H9 (cell line): ENCODE results near the gene IVNS1ABP. TPM values are rescaled to one million over a fixed set of nuclear protein-coding genes. Genes with fewer than 3 reads are reported as not detected.

Source experiments
- DNase-seq: peaks from one replicate; pipeline ENCODE4 v3.0.0-alpha.2; 2017
- H2AFZ ChIP-seq: one replicate; pipeline ENCODE4 v1.6.1; 2013; ENCODE audit warnings: mild to moderate bottlenecking, low read length, control low read depth, moderate library complexity
- H2AK5ac ChIP-seq: 2 replicates; pipeline ENCODE4 v1.6.1; 2013; ENCODE audit warnings: low read length, control low read depth, mixed read lengths; ENCODE audit not compliant: insufficient read length
- H2BK120ac ChIP-seq: one replicate; pipeline ENCODE4 v1.6.1; 2013; ENCODE audit warnings: low read depth, mild to moderate bottlenecking, low read length, control low read depth, inconsistent platforms; ENCODE audit not compliant: poor library complexity, severe bottlenecking
- H2BK12ac ChIP-seq: 2 replicates; pipeline ENCODE4 v1.6.1; 2013; ENCODE audit warnings: low read length, control low read depth, mixed read lengths, low read depth; ENCODE audit not compliant: insufficient read length
- H2BK15ac ChIP-seq: 2 replicates; pipeline ENCODE4 v1.6.1; 2013; ENCODE audit warnings: low read depth, low read length, control low read depth
- H2BK20ac ChIP-seq: one replicate; pipeline ENCODE4 v1.6.1; 2013; ENCODE audit warnings: low read depth, mild to moderate bottlenecking, low read length, control low read depth, inconsistent platforms; ENCODE audit not compliant: poor library complexity, severe bottlenecking
- H2BK5ac ChIP-seq: 2 replicates; pipeline ENCODE4 v1.6.1; 2013; ENCODE audit warnings: low read length, control low read depth, mixed read lengths; ENCODE audit not compliant: insufficient read length
- H3K14ac ChIP-seq: 2 replicates; pipeline ENCODE4 v1.6.1; 2013; ENCODE audit warnings: low read length, control low read depth; ENCODE audit not compliant: insufficient read depth
- H3K18ac ChIP-seq: 2 replicates; pipeline ENCODE4 v1.6.1; 2013; ENCODE audit warnings: low read depth, mild to moderate bottlenecking, mixed read lengths, low read length, control low read depth; ENCODE audit not compliant: insufficient read length
- H3K23ac ChIP-seq: 2 replicates; pipeline ENCODE4 v1.6.1; 2013; ENCODE audit warnings: low read length, control low read depth, mixed read lengths, low read depth; ENCODE audit not compliant: insufficient read length
- H3K23me2 ChIP-seq: 2 replicates; pipeline ENCODE4 v1.6.1; 2013; ENCODE audit warnings: low read depth, mild to moderate bottlenecking, mixed read lengths, low read length, control low read depth; ENCODE audit not compliant: insufficient read length, poor library complexity, severe bottlenecking
- H3K27ac ChIP-seq: 2 replicates; pipeline ENCODE4 v1.5.1; 2013; ENCODE audit warnings: low read length, control low read depth, mixed read lengths, low read depth; ENCODE audit not compliant: insufficient read length
- H3K27me3 ChIP-seq: 2 replicates; pipeline ENCODE4 v1.6.1; 2013; ENCODE audit warnings: low read length, control low read depth, inconsistent platforms; ENCODE audit not compliant: insufficient read depth
- H3K4ac ChIP-seq: 2 replicates; pipeline ENCODE4 v1.6.1; 2013; ENCODE audit warnings: low read depth, mild to moderate bottlenecking, control low read depth, inconsistent platforms, low read length, moderate library complexity
- H3K4me1 ChIP-seq: 2 replicates; pipeline ENCODE4 v1.6.1; 2013; ENCODE audit warnings: low read length, control low read depth, inconsistent platforms; ENCODE audit not compliant: insufficient read depth
- H3K4me2 ChIP-seq: 2 replicates; pipeline ENCODE4 v1.6.1; 2013; ENCODE audit warnings: low read length, control low read depth, mixed read lengths; ENCODE audit not compliant: insufficient read length, insufficient read depth
- H3K56ac ChIP-seq: 2 replicates; pipeline ENCODE4 v1.6.1; 2013; ENCODE audit warnings: low read depth, mild to moderate bottlenecking, mixed read lengths, low read length, control low read depth; ENCODE audit not compliant: insufficient read length
- H3K79me1 ChIP-seq: 2 replicates; pipeline ENCODE4 v1.6.1; 2013; ENCODE audit warnings: low read depth, mild to moderate bottlenecking, moderate library complexity, low read length, control low read depth, inconsistent platforms; ENCODE audit not compliant: insufficient read depth, poor library complexity, severe bottlenecking
- H3K79me2 ChIP-seq: 2 replicates; pipeline ENCODE4 v1.6.1; 2013; ENCODE audit warnings: low read length, control low read depth, inconsistent platforms; ENCODE audit not compliant: insufficient read depth
- H3K9ac ChIP-seq: 2 replicates; pipeline ENCODE4 v1.6.1; 2013; ENCODE audit warnings: low read length, control low read depth, mixed read lengths; ENCODE audit not compliant: insufficient read length; ENCODE audit errors: extremely low read depth
- H3K9me3 ChIP-seq: one replicate; pipeline ENCODE4 v1.6.1; 2013; ENCODE audit warnings: low read depth, low read length, inconsistent platforms; ENCODE audit not compliant: control insufficient read depth
- H3T11ph ChIP-seq: one replicate; pipeline ENCODE4 v1.6.1; 2013; ENCODE audit warnings: mild to moderate bottlenecking, low read length, control low read depth, inconsistent platforms
- H4K20me1 ChIP-seq: one replicate; pipeline ENCODE4 v1.6.1; 2013; ENCODE audit not compliant: control insufficient read depth, insufficient read length, insufficient read depth
- H4K5ac ChIP-seq: 2 replicates; pipeline ENCODE4 v1.6.1; 2013; ENCODE audit warnings: low read depth, mild to moderate bottlenecking, mixed read lengths, low read length, control low read depth; ENCODE audit not compliant: insufficient read length
- H4K8ac ChIP-seq: replicated peaks from 2 replicates; pipeline ENCODE4 v1.6.1; 2013; ENCODE audit warnings: low read length, control low read depth, mixed read lengths, low read depth; ENCODE audit not compliant: insufficient read length
- H4K91ac ChIP-seq: 2 replicates; pipeline ENCODE4 v1.6.1; 2013; ENCODE audit warnings: low read depth, mild to moderate bottlenecking, moderate library complexity, mixed read lengths, low read length, control low read depth; ENCODE audit not compliant: insufficient read length
- H3K27ac Mint-ChIP-seq, 3 experiments: 2 replicates in 2 of 3; 3 replicates in 1 of 3; pipeline ENCODE4 v1.8.0; 2020 to 2021; ENCODE audit warnings: mixed read lengths in 3 of 3, mild to moderate bottlenecking in 1 of 3, moderate library complexity in 1 of 3
- H3K27me3 Mint-ChIP-seq: 2 replicates; pipeline ENCODE4 v1.8.0; 2021; ENCODE audit warnings: low read depth, mild to moderate bottlenecking, moderate library complexity, mixed read lengths
- H3K36me3 Mint-ChIP-seq, 3 experiments: 2 replicates in 2 of 3; 3 replicates in 1 of 3; pipeline ENCODE4 v1.8.0; 2020 to 2021; ENCODE audit warnings: low read depth in 3 of 3, mixed read lengths in 3 of 3; ENCODE audit not compliant: insufficient read depth in 1 of 3
- H3K4me1 Mint-ChIP-seq, 2 experiments: 2 replicates each; pipeline ENCODE4 v1.8.0; 2020; ENCODE audit warnings: mixed read lengths in 2 of 2
- H3K4me3 Mint-ChIP-seq, 2 experiments: 2 replicates in 1 of 2; 3 replicates in 1 of 2; pipeline ENCODE4 v1.8.0; 2020 to 2021; ENCODE audit warnings: mild to moderate bottlenecking in 2 of 2, mixed read lengths in 2 of 2, moderate library complexity in 1 of 2
- H3K9me3 Mint-ChIP-seq, 2 experiments: 2 replicates in 1 of 2; 3 replicates in 1 of 2; pipeline ENCODE4 v1.8.0; 2020; ENCODE audit warnings: mild to moderate bottlenecking in 2 of 2, mixed read lengths in 2 of 2, moderate library complexity in 1 of 2
- CTCF ChIP-seq: fragments of 200-600 bp; sonication (generic); conservative IDR thresholded peaks from 3 replicates; pipeline ENCODE4 v1.8.0; 2021; ENCODE audit warnings: antibody characterized with exemption, mild to moderate bottlenecking
- WGBS: extraction: QIAGEN DNeasy Blood & Tissue Kit; methylation state at CpG from one replicate; pipeline ENCODE4 v1.1.7; 2013; ENCODE audit warnings: missing lambda C conversion rate, low lambda C conversion rate, mixed read lengths; ENCODE audit not compliant: insufficient read length; ENCODE audit errors: extremely low coverage; 5-methylcytosine and 5-hydroxymethylcytosine counted together
- total RNA-seq: library from RNA; stranded (reverse); gene quantifications from 2 replicates; pipeline ENCODE4 v1.2.1, GENCODE V29; 2021

Gene IVNS1ABP
- total RNA-seq, 1 experiment from 2014 or later = 110 TPM

DNA sequence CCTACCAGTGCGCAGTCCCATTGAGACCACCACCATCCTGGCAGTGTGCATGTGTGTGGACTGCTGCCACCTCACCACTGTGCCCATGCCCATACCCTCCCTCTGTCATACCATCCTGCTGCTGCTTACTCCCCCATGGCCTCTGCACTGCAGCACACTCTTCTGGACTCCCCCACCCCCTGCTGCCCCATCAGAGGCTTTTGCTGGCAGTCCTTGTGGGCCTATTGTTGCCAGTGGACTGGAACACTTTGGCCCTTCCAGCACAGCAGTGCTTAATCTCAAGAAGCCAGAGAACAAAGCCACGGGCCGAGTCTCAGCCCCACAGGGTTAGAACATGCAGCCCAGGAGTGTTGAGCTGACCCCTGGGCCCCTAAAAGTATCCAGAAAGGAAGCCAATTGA is 41.9 kb upstream of the IVNS1ABP start:
- no peak overlapping the region for H3K27ac Mint-ChIP-seq

More for the DNA sequence above, 41.9 kb upstream of the IVNS1ABP start:
- Histone ChIP-seq H3K4me1 (no peaks in the 10 kb centered on the region), H4K20me1 (no peaks in the 10 kb centered on the region), H3K79me1 (no peaks in the 10 kb centered on the region), H3K27me3 (no peaks in the 10 kb centered on the region), H3T11ph (no peak overlapping the region), H2BK5ac (no peak overlapping the region), H3K9ac (no peak overlapping the region), H3K4me2 (no peak overlapping the region), H3K9me3 (no peaks in the 10 kb centered on the region), H2BK15ac (no peak overlapping the region), H3K14ac (no peak overlapping the region), H3K79me2 (no peaks in the 10 kb centered on the region), H2AFZ (no peak overlapping the region), H2BK120ac (no peak overlapping the region), H3K27ac (no peak overlapping the region), H3K56ac (no peak overlapping the region), H2AK5ac (no peak overlapping the region), H3K23me2 (no peaks in the 10 kb centered on the region), H4K8ac (no peak overlapping the region), H3K23ac (no peak overlapping the region), H3K4ac (no peak overlapping the region), H4K91ac (no peak overlapping the region), H2BK20ac (no peak overlapping the region), H4K5ac (no peak overlapping the region), H2BK12ac (no peak overlapping the region), H3K18ac (no peak overlapping the region)
- no peaks in the 10 kb centered on the region for H3K4me1 Mint-ChIP-seq
- peaks cover 2 to 11% (median 4%) of the 10 kb centered on the region in 3 experiments; a peak in 5 of 7 replicates for H3K36me3 Mint-ChIP-seq
- no peak overlapping the region for H3K4me3 Mint-ChIP-seq
- DNase-seq = no peak
- no peaks in the 10 kb centered on the region; the same call in 1 of the 2 replicates for H3K27me3 Mint-ChIP-seq
- no CpG with 5 or more reads among the region's 3 CpGs for WGBS
- peaks cover 2 to 12% of the 10 kb centered on the region in 2 experiments; a peak in 3 of 5 replicates for H3K9me3 Mint-ChIP-seq
- no peak for TF ChIP-seq CTCF
